OCI-M1 (cell line): ENCODE data around the gene TMEM107.
"Not testable (repeated sequence)": the region's sequence is repeated elsewhere in the genome, so short reads cannot be mapped to it uniquely, and the experiment has no call there.

Experiments used
- DNase-seq: peaks from one replicate; lab custom pipeline; 2025; lab: John Stamatoyannopoulos, UW

The TMEM107 gene

DNA sequence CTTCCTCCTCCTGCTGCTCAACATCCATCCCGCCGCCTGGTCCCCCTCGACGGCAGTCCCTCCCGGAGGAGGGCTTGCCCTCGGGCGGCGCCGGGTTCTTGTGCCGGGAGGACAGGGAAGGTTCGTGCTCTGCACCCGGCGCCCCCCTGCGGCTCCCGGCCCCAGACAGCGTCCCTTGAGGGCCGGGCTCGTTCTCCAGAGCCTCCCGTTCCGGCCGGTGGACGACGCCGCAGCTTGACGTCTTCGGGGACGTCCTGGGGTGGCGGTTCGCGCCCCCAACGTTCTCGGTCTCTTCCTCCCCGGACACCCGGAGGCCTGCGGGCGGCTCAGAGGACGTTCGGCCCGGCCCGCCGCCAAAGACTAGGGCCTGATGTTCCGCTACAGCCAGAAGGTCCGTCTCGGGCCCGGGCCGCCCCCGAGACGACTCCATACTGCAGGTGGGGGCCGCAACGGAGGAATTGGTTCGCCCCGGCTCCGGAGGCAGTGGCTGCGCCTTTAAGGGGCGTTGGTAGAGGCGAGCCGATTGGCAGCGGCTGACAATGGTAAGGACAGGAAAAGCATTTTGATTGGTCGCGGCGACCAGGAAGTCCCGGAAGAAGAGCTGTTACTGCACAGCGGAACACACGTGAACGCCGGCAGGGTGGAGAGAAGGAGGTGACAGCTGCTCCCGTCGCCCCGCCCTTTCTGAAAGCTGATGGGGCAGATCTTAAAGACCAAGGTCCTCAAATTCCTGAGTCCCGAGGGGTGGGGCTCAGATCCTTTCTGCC lies 13.7 kb upstream of the TMEM107 start, which contains the start of gene BORCS6:
BORCS6 (minus strand) TSS at position 470 of the 767 bp plus-strand sequence; CDS start at position 430, 40 bp downstream.
- DNase-seq: peak; percentile 99

DNA sequence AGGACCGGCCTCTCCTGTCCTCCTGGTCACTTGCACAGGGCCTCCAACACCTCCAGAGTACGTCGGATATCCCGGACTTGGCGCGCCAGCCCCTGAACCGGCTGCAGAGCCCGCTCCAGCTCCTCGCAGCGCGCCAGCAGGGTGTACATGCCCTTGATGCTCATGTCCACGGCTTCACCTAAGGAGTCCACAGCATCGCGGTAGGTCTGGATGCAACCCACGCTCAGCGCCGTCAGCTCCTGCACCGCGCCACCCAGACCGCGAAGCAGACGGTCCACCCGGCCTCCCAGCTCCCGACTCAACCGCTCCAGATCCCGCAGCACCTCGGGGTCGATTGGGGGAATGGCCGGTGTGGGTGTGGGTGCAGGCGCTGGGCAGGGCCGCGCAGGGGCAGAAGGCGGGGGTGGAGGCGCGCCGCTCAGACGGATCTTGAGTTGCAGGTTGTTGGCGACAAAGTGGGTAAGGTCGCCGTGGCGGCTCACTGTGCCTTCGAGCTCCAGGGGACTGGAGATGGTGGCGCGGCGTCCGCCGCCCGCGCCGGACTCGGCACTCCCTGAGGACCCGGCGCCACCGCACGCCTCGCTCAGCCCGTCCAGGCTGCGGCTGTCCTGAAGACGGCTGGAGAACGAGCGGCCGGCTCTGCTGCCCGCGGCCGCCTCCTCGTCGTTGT lies 13.0 kb upstream of the TMEM107 start:
- DNase-seq: no peak

DNA sequence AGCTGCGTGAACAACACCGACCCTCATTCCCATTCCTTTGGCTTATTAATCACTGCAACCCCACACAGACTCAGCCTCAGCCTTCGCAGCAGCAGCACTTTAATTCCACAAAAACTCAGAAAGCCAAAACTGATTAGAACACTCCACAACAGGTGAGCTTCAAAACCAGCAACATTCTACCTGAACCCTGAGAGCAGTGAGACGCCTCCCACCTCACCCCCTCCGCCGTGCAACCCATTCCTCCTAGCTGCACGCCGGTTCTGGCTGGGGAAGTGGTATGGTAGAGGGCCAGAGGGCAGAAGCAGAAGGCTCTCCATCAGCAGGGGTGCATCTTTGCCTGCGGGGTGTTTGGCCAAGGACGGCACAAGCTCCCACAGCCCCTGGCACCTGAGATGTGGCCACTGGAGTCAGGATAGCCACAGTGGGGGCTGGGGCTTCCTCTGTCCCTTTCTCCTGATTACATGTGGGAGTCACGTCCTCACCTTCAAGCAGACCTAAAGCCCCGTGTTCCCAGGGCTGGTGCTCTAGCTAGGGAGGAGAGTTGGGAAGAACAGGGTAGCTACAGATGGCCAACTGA lies 12.2 kb upstream of the TMEM107 start:
- DNase-seq: no peak

DNA sequence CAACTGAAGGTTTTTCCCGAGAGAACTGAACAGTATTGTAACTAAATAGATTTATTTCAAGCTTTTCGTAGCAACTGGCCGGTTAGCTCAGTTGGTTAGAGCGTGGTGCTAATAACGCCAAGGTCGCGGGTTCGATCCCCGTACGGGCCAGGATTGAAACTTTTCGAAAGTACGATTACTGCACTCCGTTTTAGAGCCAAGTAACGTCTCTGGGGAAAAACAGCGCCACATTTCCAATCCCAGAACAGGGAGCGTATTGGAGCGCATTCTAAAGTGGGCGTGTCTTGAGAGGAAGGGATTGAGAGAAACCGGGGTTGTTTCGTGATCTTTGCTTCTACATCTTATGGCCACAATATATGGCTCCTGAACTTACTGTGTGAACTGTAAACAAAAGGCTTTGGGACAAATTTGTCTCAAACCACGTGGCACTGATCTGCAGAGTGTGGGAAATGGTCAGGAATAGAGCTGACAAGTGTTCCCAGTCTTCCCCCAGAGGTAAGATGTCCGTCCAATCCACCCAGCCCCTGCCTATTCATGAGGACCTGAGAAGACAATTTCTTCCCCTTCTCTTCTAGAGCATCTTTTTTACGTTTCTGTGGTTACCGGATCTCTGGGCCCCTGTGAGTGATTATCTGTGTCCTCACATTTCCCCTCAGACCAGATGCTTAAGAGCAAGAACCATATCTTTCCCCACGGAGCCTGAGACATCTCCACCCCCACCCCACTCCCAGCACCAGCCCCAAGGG lies 11.5 kb upstream of the TMEM107 start:
- DNase-seq: peak; percentile 100

DNA sequence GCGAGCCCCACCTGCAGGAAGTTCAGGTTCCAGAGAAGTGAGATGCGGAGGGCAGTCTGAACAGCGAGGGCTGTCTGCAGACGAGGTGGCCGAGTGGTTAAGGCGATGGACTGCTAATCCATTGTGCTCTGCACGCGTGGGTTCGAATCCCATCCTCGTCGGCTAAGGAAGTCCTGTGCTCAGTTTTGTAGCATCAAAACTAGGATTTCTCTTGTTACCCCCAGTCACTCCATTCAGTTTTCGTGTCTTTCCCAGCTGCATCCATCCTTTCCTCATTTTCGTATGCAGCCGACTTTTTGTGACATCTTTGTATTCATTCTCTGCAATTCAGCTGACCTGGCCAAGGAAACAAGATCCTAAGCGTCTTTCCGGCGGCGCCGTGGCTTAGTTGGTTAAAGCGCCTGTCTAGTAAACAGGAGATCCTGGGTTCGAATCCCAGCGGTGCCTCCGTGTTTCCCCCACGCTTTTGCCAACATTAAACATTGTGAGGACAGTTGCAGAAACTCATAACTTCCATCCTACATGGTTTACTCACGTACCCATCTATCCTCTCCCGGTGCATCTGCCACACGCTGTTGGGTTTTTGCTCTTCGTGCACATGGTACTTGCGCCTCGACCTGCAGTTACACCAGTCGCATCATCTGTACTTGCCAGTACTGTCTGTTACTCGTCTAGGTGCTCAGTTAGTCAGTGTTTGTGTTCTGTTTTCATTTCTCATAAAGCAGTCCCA lies 10.8 kb upstream of the TMEM107 start:
- peak; percentile 100 for DNase-seq

- no peak for DNase-seq
Measured at GRCh38 chr17:8186446-8186786, 10.2 kb upstream of the TMEM107 start.

- peak; percentile 93 for DNase-seq
Measured at GRCh38 chr17:8185582-8186445, 9.6 kb upstream of the TMEM107 start.

DNA sequence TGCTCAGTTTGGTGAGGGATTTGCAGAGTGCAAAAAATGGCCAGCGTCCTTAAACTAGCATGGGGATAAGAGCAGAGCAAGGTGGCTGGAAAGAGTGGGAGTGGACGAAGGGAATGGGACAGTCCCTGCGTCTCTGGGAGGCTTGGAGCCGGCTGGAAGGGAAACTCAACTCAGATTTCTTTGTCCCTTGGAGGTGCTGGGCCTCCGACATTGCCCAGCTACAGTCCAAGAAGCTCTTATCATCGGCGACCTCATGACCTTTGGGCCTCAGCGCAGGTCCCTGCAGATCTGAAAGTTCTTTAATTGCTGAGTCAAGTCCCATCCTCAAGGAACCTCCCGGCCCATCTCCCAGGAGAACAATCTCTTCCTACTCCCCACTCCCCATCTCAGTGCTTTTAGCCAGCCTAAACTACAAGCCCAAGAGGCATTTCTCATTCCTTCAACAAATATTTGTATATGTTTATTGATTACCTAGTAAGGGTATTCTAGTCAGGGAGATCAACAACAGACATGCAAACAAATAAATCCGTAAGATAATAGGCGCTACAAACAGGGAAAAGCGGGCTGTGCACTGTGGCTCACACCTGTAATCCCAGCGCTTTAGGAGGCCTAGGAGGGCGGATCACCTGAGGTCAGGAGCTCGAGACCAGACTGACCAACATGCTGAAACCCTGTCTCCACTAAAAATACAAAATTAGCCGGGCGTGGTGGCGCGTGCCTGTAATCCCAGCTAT lies 985 bp upstream of the TMEM107 start:
- DNase-seq: no peak

GRCh38 chr17:8175795-8176196 lies 384 bp downstream of the TMEM107 start:
- DNase-seq: peak; percentile 80

DNA sequence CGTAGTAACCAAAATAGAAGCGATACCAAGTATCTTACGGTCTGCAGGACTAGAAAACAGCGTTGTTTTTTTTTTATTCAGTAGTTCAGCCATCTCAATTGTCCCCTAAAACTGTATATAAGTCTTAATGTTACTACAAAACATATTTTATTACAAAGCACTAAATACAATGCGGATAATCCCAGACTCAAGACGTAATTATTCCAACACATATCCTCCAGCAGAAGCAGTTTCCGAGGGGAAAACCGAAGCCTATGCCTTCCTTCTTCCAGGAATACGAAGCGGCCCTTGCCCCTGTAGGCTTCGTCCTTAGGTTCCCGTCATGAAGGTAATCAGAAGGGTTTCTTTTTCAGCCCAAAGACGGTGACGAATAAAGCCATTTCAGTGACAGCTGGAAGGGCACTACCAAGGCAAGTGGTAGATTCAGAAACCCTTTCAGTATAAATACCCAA lies 2.3 kb downstream of the TMEM107 start:
- no peak for DNase-seq

DNA sequence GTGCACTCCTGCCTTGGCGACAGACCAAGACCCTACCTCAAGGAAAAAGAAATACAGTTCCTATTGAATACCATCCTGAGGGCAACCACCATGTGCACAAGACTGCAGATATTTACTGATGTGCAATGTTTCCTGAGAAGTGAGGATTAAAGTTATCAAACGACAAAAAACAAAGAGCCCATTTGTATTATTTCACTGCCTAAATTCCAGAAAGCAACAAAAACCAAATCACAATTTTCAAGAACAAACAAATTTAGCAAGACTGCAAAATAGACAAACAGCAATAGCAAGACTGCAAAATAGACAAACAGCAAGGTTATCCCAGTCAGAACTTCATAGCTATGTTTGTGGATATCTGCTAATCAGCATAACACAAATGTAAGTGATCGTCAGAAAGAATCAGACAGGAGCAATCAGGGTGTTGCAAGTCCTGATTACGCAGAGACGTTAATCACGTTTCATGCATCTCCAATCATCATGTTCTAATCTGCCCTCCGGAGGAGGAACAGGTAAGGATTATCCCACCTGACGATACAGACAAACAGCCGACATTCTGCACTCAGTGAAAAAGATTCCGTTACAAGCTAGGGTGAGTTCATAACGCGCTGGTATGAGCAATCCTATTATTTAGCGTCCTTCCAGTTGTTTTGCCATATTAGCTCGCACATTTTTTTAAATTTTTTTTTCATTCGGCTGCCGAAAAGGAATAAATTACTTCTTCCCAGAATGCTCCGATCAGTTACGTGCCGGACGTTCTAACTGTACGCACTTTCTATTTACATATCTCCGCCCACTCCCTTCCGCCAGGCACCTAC lies 2.9 kb downstream of the TMEM107 start:
- peak; percentile 98 for DNase-seq

GRCh38 chr17:8170186-8170585 lies 6.0 kb downstream of the TMEM107 start:
- DNase-seq: not testable (repeated sequence)

GRCh38 chr17:8167526-8167925 lies 8.7 kb downstream of the TMEM107 start:
- DNase-seq: no peak

DNA sequence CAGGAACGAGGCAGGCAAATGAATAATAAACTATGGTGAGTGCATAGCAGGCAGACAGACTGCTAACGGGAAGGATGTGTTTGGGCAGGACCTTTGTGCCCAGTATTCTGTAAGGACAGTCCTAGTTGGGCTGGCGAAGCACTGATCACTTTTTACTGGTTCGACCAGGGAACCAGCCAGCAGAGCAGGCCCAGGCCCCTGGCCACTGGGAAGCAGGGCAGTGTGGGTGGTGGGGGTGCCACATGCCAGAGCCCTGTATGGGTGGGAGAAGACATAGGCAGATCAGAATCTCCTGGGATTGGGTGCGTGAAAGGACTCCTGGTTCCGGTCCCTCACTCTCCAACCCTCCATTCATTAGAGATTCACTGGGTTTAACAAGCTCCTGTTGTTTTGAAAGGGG lies 9.4 kb downstream of the TMEM107 start:
- DNase-seq: no peak

- DNase-seq: no peak
Measured at GRCh38 chr17:8164815-8165131, 11.4 kb downstream of the TMEM107 start.

DNA sequence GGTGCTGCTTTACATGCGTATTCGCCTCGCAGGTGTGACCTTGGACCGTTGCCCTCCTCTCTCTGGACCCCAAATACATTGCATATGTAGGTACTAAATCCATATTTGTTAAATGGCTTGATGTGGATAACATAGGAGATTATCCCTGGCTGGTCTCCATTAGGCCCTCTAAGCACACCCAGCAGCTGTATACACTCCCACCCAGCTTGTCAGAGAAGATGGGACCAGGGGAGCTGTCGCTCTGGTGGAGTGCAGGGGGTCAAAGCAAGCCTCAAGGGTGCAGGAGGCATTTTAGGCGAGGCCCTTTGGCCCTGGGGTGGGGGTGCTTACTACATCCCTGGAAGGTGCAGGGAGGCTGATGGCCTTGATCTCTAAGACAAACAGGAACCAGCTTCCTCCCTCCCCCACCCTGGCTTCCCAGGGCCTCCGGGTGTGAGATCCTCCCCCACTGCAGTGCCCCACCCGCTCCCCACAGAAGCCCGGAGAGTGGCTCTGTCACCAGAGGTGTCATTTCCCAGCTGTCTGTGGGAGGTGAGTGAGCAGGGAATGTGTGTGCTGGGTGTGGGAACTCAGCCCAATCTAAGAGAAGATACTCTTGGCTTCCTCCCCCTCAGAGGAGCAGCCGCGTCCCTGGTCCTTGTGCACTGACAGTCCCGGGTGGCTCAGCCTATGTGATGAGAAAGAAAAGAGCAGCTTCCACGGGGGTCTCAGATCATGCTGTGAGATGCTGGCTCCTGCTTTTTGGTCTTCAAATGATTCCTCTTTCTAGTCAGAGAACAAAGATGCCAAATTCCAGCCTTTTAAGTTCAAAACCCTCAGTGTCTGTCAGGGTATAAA lies 12.0 kb downstream of the TMEM107 start:
- peak; percentile 96 for DNase-seq

DNA sequence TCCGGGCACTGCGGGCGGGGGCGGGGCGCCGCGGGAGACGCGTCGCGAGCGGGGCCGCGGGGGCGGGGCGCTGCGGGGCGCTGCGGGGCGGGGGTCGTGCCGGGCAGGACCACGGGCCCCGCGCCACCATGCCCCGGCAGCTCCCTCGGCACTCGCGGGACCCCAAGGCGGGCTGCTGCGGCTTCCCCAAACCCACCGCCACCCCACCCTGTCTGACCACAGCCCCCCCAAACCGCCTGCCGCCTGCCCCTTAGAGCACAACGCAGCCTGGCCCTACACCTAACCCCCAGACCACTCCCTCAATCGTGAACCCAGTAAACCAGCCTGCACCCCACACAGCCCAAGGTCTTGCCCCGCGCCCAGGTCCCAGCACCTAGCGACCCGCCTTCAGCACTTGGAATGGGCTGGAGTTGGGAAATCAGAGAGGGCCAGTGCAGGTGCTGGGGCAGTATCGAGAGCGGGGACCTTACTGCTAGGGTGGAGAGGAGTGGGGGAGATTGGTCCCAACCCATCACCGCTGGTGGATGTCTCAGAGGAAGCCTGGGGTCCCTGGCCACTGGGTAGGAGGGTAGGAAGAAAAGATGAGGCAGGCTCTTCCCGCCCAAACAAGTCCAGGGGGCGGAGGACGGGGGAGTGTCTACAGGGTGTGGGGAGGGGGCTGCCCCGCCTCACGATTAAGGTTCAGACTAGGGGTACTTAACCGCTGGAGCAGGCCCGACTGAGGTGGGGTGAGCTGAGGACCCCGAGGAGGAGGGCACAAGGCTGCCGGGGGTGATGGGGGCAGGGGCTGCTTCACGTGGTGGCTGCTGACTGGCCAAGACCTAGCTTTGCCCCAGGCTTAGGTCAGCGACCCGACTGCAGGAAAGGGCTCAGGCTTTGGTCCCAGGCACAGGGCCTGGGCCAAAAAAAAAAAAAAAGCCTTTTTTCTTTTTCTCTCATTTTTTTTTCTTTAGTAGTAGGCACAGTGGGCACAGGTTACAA lies 12.9 kb downstream of the TMEM107 start:
- DNase-seq: no peak
